GM21723 (cell line): ENCODE results near the gene ARAP1.

Experiments
- ATAC-seq: cut with Tn5 transposase; IDR thresholded peaks from one replicate; pipeline ENCODE4 v1.9.1; 2021; ENCODE audit warnings: mild to moderate bottlenecking, moderate library complexity; ENCODE audit not compliant: unreplicated experiment

Gene ARAP1

GRCh38 chr11:72764503-72764902, 12.3 kb upstream of the ARAP1 start:
- ATAC-seq: no peak

- ATAC-seq: no peak
Measured at GRCh38 chr11:72763823-72764222, 11.6 kb upstream of the ARAP1 start.

GRCh38 chr11:72762641-72763304, 10.6 kb upstream of the ARAP1 start:
- peak; percentile 72 for ATAC-seq

GRCh38 chr11:72760539-72761405, 8.6 kb upstream of the ARAP1 start:
- ATAC-seq: no peak

- no peak for ATAC-seq
Measured at GRCh38 chr11:72759468-72759985, 7.3 kb upstream of the ARAP1 start.

- no peak for ATAC-seq
Measured at GRCh38 chr11:72758690-72759389, 6.6 kb upstream of the ARAP1 start.

GRCh38 chr11:72758304-72758689, 6.1 kb upstream of the ARAP1 start:
- no peak for ATAC-seq

- no peak for ATAC-seq
Measured at GRCh38 chr11:72755713-72756285, 3.6 kb upstream of the ARAP1 start.

- ATAC-seq: no peak
Measured at GRCh38 chr11:72754544-72755155, 2.4 kb upstream of the ARAP1 start.

- no peak for ATAC-seq
Measured at GRCh38 chr11:72754149-72754543, 1.9 kb upstream of the ARAP1 start.

GRCh38 chr11:72753341-72754148, 1.3 kb upstream of the ARAP1 start:
- ATAC-seq: no peak

GRCh38 chr11:72751116-72752087, 806 bp downstream of the ARAP1 start:
- no peak for ATAC-seq

- ATAC-seq: no peak
Measured at GRCh38 chr11:72750556-72751115, 1.6 kb downstream of the ARAP1 start.

GRCh38 chr11:72750086-72750485, 2.1 kb downstream of the ARAP1 start:
- ATAC-seq: no peak

GRCh38 chr11:72747289-72747855, 4.8 kb downstream of the ARAP1 start:
- no peak for ATAC-seq

GRCh38 chr11:72746821-72747220, 5.4 kb downstream of the ARAP1 start:
- no peak for ATAC-seq

- no peak for ATAC-seq
Measured at GRCh38 chr11:72745925-72746550, 6.2 kb downstream of the ARAP1 start.

- ATAC-seq: no peak
Measured at GRCh38 chr11:72745511-72745910, 6.7 kb downstream of the ARAP1 start.
